ENCODE measurements around the gene MCF2L.
A peak's percentile ranks its signal among the peaks of the same experiment; 100 is the strongest.

The MCF2L gene

GRCh38 chr13:113140677-113141600 lies 171.9 kb downstream of the MCF2L start:
- FAIRE-seq (peak; percentile 87), DNase-seq (ENCODE audit: low spot score) (no peak)

GRCh38 chr13:113141601-113141970 lies 172.6 kb downstream of the MCF2L start:
- DNase-seq (ENCODE audit: low spot score) (no peak), FAIRE-seq (no peak)

- no peak for FAIRE-seq
- DNase-seq (ENCODE audit: low spot score), result no peak
Measured at GRCh38 chr13:113142876-113143275, 173.9 kb downstream of the MCF2L start.

- FAIRE-seq (no peak), DNase-seq (ENCODE audit: low spot score) (no peak)
Measured at GRCh38 chr13:113143466-113144254, 174.6 kb downstream of the MCF2L start.

GRCh38 chr13:113144255-113144629 lies 175.2 kb downstream of the MCF2L start:
- FAIRE-seq, result no peak
- DNase-seq (ENCODE audit: low spot score), result no peak

- FAIRE-seq, result no peak
- DNase-seq (ENCODE audit: low spot score), result no peak
Measured at GRCh38 chr13:113145496-113145895, 176.5 kb downstream of the MCF2L start.

GRCh38 chr13:113145911-113146598 lies 177.0 kb downstream of the MCF2L start:
- DNase-seq (ENCODE audit: low spot score) (no peak), FAIRE-seq (no peak)

- DNase-seq (ENCODE audit: low spot score) (no peak), FAIRE-seq (no peak)
Measured at GRCh38 chr13:113146750-113147149, 177.7 kb downstream of the MCF2L start.

GRCh38 chr13:113147206-113147605 lies 178.2 kb downstream of the MCF2L start:
- DNase-seq (ENCODE audit: low spot score), result no peak
- no peak for FAIRE-seq

GRCh38 chr13:113148407-113148806 lies 179.4 kb downstream of the MCF2L start:
- no peak for DNase-seq (ENCODE audit: low spot score)
- peak; percentile 52 for FAIRE-seq

GRCh38 chr13:113148940-113149503 lies 180.0 kb downstream of the MCF2L start:
- FAIRE-seq (peak; percentile 37), DNase-seq (ENCODE audit: low spot score) (no peak)

All from urothelium cell line (cell line).